ENCODE data around the gene TRAPPC12.
A peak's percentile ranks its signal among the peaks of the same experiment; 100 is the strongest.

TRAPPC12 gene

DNA sequence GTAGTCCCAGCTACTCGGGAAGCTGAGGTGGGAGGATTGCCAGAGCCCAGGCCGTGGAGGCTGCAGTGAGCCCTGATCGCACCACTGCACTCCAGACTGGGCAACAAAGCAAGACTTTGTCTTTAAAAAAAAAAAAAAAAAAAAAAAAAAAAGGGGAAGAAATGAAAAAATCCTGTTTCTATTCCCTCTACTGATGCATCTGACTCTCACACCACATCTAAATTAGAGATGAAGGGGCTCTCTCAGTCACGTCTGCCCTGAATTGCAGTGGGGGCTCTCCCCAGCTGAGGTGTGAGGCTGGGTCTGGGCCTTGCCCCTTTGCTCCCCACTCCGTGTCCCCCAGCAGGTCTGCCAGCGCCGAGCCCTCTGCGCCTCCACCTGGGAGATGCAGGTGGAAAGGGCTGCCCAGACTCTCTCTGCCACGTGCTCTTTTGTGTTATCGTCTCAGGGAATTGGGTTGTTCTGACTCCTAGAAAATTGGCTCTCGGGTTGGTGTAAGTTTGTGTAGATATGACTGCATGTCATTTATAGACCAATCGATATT is 30.2 kb downstream of the TRAPPC12 start:
- DNase-seq, result peak; percentile 13

DNA sequence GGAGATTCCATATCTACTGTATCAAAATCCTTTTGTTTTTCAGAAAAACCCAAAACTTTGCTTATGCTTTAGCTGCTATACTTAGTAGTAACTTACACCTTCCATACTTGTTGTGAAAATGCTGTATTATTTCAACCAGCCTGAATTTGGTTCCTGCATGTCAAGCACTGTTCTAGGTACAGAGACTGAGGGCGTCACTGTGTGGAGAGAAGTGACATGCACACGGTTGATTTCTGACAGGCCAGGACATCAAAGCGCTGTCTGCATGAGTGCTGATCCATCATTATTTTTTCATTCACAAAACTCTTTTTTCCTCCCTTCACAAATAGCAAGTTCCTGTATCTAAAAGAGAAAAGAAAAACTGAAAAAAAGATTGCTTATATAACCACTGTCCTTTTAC is 31.6 kb downstream of the TRAPPC12 start:
- DNase-seq, result no peak

DNA sequence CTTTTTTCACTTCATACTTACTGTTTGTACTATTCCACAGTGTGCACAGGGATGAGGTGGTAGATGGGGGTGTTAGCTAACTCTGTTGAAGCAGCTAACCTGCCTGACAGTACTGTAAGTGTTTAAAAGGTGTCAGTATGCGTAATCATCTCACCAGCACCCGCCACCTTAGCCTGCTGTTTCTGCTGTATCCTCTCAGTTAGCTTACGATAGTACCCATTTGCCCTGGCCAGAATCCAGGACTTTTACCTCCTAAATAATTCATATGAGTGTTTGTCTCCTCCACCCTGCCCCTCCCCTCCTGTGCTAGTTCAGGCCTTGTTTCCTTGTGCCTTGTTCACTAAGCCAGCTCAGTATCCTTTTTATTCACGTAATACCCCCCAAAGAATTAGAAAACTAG is 34.2 kb downstream of the TRAPPC12 start:
- DNase-seq, result no peak

DNA sequence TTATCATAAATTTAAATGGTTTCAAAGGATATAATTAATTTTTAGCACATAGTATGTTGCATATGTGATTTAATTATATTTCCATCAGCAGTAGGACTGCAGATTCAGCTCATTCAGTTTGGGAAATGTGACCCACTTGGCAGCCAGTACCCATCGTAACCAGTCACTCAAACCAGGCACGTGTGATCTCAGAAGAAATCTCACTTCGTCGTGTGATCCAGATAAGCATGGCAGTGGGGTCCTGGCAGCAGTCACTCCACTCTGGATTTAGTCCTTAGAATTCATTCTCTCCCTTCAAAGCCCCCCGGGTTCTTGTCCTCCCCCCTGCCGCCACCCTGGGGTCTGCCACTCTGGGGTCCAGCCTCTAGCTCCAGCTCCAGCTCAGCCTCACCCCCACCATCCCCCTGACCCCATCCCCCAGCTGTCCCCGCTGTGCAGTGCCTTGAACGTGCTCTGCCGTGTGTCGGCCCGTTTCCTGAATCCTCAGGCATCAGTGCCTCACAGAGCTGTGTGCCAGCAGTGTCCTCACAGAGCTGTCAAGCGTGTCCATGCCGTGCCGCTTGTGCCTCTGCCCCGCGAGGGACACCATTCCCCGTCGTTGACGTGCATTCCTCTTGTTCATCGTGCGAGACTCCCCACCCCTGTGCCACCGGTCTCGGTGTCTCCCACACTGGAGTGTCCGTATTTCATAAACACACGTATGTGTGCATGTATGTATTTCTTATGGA is 34.8 kb downstream of the TRAPPC12 start:
- DNase-seq, result no peak

DNA sequence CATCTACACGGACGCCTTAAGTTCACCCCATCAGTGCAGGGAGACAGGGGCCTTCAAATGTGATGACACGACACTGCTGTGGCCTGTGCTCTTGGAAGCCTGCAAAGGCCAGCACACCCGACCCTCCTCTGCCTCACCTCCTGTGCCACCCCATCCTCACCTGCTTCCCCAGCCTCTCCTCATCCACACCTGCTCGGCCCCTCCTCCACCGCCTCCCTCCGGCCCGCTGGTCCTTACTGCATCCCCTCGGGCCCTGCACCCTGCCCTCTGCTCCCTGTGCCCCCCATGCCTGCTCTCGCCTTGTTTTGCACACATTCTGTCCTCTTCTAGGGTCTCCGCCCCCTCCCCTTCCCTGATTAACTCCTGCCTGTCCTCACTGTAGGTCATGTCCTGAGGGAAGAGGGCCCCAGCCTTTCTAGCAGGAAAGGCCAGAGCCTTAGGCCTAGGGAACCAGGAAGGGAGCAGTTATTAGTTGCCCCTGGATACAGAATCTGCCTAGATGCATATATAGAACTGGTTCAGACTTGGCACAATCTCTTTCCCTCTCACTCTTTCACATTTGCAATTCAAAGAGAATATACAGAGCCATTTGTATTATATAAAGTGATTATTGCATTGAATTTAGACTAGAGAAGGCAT is 39.4 kb downstream of the TRAPPC12 start:
- no peak for DNase-seq

DNA sequence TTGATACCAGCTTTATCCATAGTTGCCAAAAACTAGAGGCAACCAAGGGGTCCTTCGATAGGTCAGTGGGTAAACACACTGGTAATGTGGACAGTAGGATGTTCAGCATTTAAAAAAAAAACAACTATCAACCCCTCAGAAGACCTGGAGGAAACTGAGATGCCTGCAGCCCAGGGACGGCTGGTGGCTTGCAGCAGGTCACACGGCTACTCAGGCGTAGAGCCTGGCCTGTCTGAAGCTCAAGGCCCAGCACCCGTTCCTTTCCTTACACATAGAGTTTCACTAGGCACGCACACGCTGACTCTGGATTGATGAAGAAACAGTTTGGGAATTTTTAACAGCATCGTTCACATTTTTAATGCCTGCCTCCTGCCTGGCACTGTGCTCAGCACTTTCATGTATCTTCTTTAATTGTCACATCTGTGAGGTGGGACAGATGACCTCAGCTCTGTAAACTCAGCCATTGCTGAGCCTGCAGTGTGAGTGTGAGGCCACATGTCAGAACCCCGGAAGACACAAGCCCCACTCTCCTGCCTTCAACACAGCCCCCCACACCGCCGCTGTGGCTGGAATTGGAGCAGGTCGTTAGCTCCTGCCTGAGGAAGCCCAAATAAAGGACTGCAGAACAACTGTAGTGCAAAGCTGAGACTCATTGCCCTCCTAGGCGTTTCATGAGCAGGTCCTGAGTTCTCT is 40.7 kb downstream of the TRAPPC12 start:
- no peak for DNase-seq

DNA sequence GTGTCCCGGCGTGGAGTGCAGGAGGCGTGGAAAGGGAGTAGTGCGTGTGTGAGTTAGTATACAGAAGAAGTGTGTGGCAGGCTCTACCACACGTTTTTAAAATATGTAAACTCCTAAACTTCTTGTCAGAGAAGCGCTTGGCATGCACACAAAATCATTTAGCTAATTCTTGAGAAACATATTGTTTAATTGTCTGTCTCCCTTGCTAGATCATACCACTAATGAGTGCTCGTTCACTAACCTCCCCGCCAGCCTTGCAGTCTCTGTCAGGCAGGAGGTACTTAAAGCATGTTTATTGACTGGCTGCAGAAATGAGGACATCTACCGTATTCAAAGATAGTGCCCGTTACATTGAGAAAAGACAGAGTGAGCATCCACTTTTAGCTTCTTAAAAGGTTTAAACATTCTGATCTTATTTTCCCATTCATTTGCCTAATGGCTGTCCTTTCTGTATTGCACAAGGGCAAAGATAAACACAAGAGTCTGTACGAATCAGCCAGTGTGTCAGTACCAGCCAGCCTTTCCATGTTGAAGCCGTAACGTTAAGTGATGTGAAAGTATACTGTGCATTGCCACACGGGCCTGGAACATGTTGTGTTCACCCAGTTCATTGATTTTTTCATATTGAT is 41.4 kb downstream of the TRAPPC12 start:
- no peak for DNase-seq

DNA sequence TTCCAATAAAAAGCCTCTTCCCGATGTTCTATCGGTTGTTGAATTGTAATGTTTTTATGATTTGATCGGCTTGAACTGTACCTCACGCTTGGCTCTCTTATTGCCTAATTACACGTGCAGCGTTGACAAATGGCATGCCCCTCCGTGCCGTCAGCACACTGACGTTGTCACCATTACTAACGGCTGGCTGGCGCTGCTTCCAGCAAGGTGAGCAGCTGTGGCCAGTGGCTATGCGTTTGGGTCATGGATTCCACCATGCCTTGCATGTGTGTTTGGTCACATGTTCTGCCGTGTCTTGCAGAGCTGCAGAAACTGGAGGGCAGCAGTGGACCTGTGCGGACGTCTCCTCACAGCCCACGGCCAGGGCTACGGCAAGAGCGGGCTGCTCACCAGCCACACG is 42.1 kb downstream of the TRAPPC12 start:
- DNase-seq, result no peak

DNA sequence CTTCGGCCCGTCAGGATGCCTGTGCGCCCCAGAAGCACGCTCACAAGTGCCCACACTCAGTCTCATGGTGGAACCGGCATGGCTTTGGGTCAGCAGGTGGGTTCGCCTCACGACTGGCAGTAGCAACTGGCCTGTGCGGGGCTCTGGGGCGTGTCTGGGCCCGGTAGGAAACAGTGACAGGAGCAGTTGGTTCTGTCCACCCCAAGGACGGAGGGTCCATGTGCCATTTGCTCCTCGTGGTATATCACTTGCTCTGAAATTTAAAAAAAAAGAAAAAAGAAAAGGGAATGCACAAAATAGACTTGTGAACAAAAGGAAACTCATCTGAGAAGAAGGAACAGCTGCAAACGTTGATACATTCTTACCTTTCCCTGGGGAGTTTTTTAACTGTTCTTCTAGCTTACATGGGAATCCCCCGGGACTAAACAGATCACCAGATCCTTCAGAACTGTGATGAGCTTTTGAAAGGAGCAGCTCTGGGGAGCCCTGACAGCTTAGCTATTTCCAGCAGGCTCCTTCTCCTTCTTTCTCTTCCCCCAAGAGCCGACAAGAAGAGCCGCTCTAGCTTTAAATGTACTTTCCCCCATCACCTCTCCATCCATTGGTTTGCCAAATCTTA is 42.8 kb downstream of the TRAPPC12 start:
- no peak for DNase-seq

DNA sequence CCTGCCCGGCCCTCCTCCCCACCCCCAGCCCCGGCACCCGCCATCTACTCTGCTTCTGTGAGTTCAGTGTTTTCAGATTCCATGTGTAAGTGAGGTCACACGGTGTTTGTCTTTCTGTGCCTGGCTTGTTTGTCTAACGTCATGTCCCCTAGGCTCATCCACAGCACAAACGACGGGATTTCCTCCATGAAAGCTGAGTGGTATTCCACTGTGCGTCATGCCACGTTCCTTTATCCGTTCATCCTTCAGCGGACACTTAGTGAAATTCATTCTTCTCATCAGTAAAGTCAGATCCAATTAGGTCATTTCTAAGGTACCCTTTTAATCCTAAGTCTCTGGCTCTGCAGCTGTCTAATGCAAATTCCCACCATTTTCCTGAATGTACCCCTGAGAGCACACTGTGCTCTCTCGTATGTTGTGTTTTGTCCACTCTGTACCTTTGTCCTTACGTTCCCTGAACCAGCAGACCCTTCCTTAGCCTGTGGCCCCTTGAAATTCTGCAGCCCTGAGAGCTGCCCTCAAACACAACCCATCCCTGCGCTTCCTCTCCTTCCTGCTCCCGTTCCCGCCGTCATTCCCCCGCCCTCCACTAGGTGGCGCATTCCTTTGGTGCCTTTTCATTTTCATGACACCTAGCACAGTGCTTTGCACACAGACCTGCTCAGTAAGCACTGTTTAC is 44.1 kb downstream of the TRAPPC12 start:
- peak; percentile 19 for DNase-seq

DNA sequence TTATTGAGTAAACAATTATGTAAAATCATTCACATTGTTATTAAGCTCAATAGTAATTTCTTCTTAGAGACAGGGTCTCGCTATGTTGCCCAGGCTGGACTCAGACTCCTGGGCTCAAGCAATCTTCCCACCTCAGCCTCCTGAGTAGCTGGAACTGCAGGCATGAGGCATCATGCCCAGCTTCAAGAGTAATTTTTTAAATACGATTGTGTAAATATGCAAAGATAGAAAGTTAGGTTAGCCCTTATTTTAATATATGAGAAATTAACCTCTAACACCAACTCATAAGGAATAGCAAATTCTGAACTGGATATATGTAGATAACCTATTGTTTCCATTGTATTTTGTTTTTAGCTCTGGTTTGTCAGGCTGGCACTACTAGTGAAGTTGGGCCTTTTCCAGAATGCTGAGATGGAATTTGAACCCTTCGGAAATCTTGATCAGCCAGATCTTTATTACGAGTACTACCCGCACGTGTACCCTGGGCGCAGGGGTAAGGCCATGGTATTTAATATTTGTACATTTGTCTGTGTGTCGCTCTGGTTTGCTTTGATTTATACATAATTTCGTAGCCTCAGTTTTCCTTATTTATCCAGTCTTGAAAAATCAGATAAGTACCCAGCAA is 44.8 kb downstream of the TRAPPC12 start:
- no peak for DNase-seq

DNA sequence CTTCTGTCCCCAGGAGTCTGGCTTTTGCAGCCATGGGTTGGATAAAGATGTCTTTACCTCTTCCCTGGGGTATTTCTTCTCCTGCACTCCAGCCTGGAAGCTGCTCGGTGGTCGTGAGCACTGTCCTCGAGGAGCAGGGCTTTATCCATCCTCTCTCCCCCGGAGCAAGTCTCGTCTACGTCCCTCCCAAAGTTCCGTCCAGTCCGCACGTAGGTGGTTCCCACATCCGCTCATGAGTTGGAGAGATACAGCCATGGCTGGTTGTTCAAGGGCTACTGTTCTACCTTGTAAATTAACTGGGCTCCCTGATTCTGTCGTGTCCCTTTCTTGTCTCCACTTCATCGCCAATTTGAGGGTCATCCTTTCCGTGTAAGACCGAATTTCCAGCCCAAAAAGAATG is 47.1 kb downstream of the TRAPPC12 start:
- DNase-seq, result no peak

DNA sequence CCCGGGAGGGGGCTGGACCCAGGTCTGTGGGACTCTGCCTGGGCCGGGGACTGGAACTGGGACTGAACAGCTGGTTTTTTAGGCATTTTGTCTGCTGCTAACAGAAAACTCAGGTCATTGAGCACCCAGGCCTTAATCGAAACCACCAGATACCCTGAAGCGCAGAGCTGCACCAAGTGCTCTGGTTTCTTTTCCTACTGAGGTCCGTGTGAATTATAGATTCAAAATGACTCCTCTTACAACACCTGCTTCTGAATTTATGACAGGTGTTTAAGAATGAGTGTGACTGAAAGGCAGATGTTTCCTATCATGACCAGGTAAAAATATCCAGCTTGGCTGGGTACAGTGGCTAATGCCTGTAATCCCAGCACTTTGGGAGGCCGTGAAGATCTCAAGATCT is 47.8 kb downstream of the TRAPPC12 start:
- DNase-seq, result no peak

DNA sequence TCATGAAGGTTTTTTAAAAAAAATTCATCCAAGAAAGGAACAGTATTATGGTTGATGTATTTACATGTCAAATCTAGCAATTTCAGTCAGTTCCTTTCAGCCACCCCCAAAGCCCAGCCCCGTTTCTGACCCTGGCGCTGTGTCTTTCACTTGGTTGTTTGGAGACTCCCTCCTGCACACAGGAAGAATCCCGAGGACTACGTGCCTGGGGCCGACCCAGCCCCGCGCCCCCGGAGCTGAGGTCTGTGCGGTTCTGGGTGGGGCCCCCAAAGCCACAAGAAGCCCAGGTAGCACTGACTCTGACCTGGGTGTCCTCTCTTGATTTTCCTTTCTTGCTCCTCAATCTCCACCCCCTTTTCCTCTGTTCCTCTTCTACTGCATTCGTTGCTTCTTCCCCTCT is 49.1 kb downstream of the TRAPPC12 start:
- no peak for DNase-seq

DNA sequence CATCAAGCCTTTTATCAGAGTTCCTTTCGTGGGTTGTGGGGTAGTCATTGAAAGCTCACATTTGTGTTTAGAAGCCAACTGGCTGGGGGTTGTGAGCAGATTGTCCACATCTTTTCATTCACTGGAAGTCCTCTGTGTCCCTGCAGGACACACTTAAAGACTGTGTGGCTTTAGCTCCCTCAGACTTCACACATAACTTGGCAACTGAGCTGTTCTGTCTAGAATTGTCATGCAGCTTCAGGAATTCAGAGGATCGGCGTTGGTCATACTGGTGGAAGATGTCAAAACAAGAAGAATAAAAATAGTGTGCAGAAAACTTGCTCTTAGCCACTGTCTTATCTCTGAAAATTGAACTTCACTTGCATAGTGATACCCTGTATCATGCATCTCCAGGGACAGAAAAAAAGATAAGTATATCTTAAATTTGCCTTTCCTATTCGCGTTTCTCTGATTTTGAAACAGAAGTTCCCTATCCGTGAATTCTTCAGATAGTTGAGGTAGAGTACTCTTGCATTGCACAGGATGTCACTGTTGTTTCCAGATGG is 49.6 kb downstream of the TRAPPC12 start:
- no peak for DNase-seq

DNA sequence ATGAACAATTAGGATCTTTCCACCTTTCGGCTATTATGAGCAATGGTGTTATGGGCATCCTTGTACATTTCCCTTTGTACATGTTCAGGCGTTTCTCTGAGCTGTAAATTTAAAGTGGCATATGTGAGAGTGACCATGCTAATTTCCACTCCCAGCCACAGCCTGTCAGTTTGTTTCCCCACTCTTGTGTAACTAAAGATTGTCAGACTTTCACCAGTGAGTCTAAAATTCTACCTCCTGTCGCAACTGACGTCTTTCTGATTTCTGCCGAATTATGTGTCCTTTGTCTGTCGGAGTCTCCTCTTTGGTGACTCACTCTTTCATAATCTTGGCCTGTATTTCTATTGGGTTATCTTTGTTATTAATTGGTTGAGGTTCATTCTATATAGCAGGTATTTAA is 50.7 kb downstream of the TRAPPC12 start:
- DNase-seq, result no peak

DNA sequence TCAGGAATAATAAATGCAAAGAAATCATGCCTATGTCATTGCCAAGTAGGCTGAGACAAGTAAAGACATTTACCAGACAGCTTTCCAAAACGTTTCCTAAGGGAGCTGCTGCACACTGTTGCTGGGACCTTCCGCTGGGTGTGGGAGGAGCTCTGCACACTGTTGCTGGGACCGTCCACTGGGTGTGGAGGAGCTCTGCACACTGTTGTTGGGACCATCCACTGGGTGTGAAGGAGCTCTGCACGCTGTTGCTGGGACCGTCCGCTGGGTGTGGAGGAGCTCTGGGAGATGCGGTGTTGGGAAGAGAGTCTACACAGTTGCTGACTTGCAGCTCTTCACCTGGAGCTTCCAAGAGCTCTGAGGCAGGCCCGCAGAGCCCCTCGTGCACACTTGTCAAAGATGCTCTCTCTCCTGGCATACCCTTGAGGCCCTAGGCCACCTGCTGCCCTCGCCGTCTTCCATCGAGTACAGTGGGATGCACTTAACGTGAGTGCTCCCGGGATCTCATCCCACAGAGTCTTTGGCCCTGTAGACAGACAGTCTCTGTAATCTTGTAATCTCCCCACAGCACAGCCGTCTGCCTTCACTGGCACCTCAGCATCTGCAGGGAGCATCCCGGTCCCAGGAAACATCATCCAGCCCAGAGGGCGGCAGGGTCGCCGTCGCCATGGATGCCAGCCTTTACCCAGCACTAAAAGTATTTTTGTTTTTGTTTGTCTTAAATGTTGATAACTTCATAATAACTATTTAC is 51.4 kb downstream of the TRAPPC12 start:
- no peak for DNase-seq

DNA sequence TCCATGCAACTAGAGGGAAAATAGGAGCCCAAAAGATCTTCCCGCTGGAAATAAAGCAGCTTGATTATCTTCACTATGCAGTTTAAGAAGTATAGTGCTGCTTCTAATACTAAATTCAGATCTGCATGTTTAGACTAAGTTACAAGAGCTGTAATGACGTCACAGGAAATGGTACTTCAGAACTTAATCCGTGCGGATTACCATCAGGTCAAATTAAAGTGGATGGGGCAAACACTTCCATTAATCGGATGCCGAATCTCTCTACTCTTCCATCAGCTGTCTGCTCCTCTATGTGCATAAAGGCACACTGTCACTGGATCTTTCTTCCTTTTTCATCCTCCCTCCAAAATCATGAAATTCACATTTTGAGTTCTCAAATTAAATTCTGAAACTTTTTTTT is 52.6 kb downstream of the TRAPPC12 start:
- no peak for DNase-seq

DNA sequence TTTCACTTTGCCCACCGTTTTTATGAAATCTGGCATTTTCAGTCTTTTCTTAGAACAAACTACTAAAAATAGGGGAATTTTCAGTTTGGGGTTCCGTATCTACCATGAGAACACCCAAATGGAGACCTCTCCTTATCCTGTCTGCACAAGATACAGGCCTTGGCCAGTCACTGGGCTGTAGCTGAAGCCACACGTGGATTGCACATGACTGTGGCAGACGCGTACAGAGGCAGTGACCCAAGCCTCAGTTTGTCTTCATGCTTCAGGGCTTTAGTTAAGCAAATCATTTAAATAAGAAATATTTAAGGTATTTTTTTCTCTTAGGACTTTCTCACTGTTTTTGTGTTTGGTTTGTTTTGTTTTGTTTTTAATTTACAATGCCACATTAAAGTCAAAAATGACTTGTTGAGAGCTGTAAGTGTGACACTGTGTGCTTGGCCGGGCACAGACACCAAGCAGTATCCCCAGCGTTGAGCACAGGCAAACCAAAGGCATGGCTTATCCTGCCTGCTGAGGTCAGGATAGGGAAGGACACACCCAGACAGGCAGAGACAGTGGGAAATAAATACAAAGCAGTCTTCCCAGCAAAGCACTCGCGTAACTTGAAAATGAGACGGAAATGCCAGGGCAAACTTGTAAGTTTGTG is 53.3 kb downstream of the TRAPPC12 start:
- no peak for DNase-seq

DNA sequence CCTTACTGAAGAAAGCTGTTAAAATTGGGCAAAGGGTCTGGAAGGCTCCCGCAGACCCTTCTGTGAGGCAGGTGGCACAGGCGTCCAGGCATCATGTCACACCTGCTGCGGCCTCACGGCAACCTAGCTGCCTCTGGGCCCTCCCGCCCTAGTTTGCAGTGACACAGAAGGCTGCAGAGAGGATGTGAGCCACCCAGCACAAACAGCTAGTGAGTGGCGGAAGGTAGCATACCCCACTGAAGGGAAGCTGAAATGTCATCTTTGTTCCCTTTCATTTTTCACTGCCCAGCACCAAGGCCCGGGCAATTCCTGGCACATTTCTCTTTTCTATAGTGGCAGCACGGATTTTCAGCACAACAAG is 53.8 kb downstream of the TRAPPC12 start:
- no peak for DNase-seq
